HEK293 (cell line): ENCODE data around the gene CELSR1.

Source experiments
- CTCF ChIA-PET: fragments of 350-600 bp; formaldehyde crosslinking; extraction: SDS; loops from one replicate; lab custom pipeline; 2021; ENCODE audit warnings: antibody characterized with exemption; lab: Yijun Ruan, JAX
- POLR2A ChIA-PET: fragments of 300-600 bp; formaldehyde crosslinking; extraction: SDS; loops from one replicate; lab custom pipeline; 2020; ENCODE audit warnings: antibody characterized with exemption, inconsistent platforms; lab: Yijun Ruan, JAX
- H3K27ac ChIP-seq: fragments of 200-500 bp; sonication (Bioruptor generic); 2 replicates; pipeline ENCODE4 v1.5.1; 2014; ENCODE audit warnings: low read depth, low read length, control low read depth, inconsistent platforms; ENCODE audit errors: extremely low read depth
- H3K36me3 ChIP-seq, 2 experiments: fragments of 200-500 bp in 1 of 2; sonication (Bioruptor generic) in 1 of 2; 1 replicate in 1 of 2; 2 replicates in 1 of 2; pipeline ENCODE4 v1.5.1; 2014 to 2017; ENCODE audit warnings: inconsistent platforms in 2 of 2, low read length in 2 of 2; ENCODE audit not compliant: control insufficient read depth in 2 of 2, insufficient read depth in 1 of 2
- H3K4me1 ChIP-seq: fragments of 200-500 bp; sonication (Bioruptor generic); 2 replicates; pipeline ENCODE4 v1.5.1; 2014; ENCODE audit warnings: mild to moderate bottlenecking, low read length, inconsistent platforms; ENCODE audit not compliant: control insufficient read depth, insufficient read depth
- H3K4me3 ChIP-seq: 2 replicates; pipeline ENCODE4 v1.5.1; 2011; ENCODE audit warnings: low read depth, mild to moderate bottlenecking, control low read depth, low read length, moderate library complexity
- H3K9me3 ChIP-seq: fragments of 200-500 bp; sonication (Bioruptor generic); 2 replicates; pipeline ENCODE4 v1.5.1; 2014; ENCODE audit warnings: low read depth, low read length, inconsistent platforms; ENCODE audit not compliant: control insufficient read depth, insufficient read depth
- EGR2 ChIP-seq: fragments of 450-650 bp; formaldehyde crosslinking; IDR thresholded peaks from 2 replicates; pipeline ENCODE4 v1.5.1; 2016; ENCODE audit warnings: low read depth, missing biosample characterization, missing genetic modification characterization
- FEZF1 ChIP-seq: fragments of 450-650 bp; formaldehyde crosslinking; IDR thresholded peaks from 2 replicates; pipeline ENCODE4 v1.5.1; 2016; ENCODE audit warnings: missing biosample characterization, missing genetic modification characterization
- KLF1 ChIP-seq: fragments of 450-650 bp; formaldehyde crosslinking; IDR thresholded peaks from 2 replicates; pipeline ENCODE4 v1.5.1; 2016; ENCODE audit warnings: missing biosample characterization, missing genetic modification characterization
- KLF10 ChIP-seq: fragments of 450-650 bp; IDR thresholded peaks from 2 replicates; pipeline ENCODE4 v1.5.1; 2018; ENCODE audit warnings: missing biosample characterization, mild to moderate bottlenecking, missing genetic modification characterization
- MEIS1 ChIP-seq: sonication (generic); formaldehyde crosslinking; IDR thresholded peaks from 2 replicates; pipeline ENCODE4 v1.8.1; 2022; ENCODE audit warnings: missing genetic modification reagents, mild to moderate bottlenecking, borderline replicate concordance
- ZBTB21 ChIP-seq: fragments of 450-650 bp; formaldehyde crosslinking; IDR thresholded peaks from 2 replicates; pipeline ENCODE4 v1.5.1; 2017; ENCODE audit warnings: missing biosample characterization, missing genetic modification characterization
- ZNF175 ChIP-seq: fragments of 450-650 bp; formaldehyde crosslinking; IDR thresholded peaks from 2 replicates; pipeline ENCODE4 v1.5.1; 2016; ENCODE audit warnings: missing biosample characterization, missing genetic modification characterization
- ZNF211 ChIP-seq: fragments of 450-650 bp; formaldehyde crosslinking; IDR thresholded peaks from 2 replicates; pipeline ENCODE4 v1.5.1; 2016; ENCODE audit warnings: low read depth, missing biosample characterization, missing genetic modification characterization
- ZNF501 ChIP-seq: fragments of 450-650 bp; formaldehyde crosslinking; IDR thresholded peaks from 2 replicates; pipeline ENCODE4 v1.5.1; 2016; ENCODE audit warnings: missing biosample characterization, missing genetic modification characterization
- ZNF513 ChIP-seq: fragments of 450-650 bp; IDR thresholded peaks from 2 replicates; pipeline ENCODE4 v1.5.1; 2018; ENCODE audit warnings: missing biosample characterization, missing genetic modification characterization
- ZNF518A ChIP-seq: fragments of 450-650 bp; formaldehyde crosslinking; conservative IDR thresholded peaks from 2 replicates; pipeline ENCODE4 v1.5.1; 2016; ENCODE audit warnings: low read depth, missing biosample characterization, missing genetic modification characterization
- ZNF548 ChIP-seq: fragments of 450-650 bp; formaldehyde crosslinking; IDR thresholded peaks from 2 replicates; pipeline ENCODE4 v1.5.1; 2016; ENCODE audit warnings: missing biosample characterization, missing genetic modification characterization
- ZNF610 ChIP-seq: fragments of 450-650 bp; formaldehyde crosslinking; IDR thresholded peaks from 2 replicates; pipeline ENCODE4 v1.5.1; 2016; ENCODE audit warnings: missing biosample characterization, missing genetic modification characterization, borderline replicate concordance
- ZNF623 ChIP-seq: fragments of 450-650 bp; formaldehyde crosslinking; IDR thresholded peaks from 2 replicates; pipeline ENCODE4 v1.5.1; 2016; ENCODE audit warnings: missing biosample characterization, missing genetic modification characterization
- ZNF692 ChIP-seq: fragments of 450-650 bp; formaldehyde crosslinking; IDR thresholded peaks from 2 replicates; pipeline ENCODE4 v1.5.1; 2016; ENCODE audit warnings: missing biosample characterization, missing genetic modification characterization
- ZSCAN30 ChIP-seq: fragments of 450-650 bp; IDR thresholded peaks from 2 replicates; pipeline ENCODE4 v1.5.1; 2018; ENCODE audit warnings: missing biosample characterization, mild to moderate bottlenecking, missing genetic modification characterization, moderate library complexity

Gene CELSR1

GRCh38 chr22:46459347-46460065 is 77.9 kb downstream of the CELSR1 start:
- CTCF ChIA-PET: interaction anchor here (0.9 kb wide), 1 partner anchor 92 kb away, joined by 4 read pairs; no protein-coding TSS in a partner anchor
- POLR2A ChIA-PET: no interaction called here

DNA sequence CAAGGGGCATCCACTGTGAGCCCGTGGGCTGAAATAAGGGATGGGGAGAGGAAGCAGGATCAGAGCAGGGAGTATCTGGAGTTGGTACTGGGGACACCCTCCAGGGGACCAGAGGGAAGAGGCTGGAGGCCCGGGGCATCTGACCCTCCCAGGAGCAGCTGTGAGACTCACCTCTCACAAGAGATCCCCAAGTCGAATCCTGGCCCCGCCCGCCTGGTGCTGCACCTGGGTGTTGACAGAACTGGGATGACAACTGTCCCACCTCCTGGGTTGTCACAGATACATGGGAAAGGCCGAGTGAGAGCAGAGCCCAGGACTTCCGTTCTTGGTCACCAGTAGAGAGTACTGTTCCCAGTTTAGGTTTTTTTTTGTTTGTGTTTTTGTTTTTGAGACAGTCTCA is 78.9 kb downstream of the CELSR1 start:
- H3K36me3 ChIP-seq: peaks cover 0 to 13% of the 10 kb centered on the region in 2 experiments; a peak in 1 of 3 replicates
- ChIA-PET POLR2A (no interaction called here), CTCF (no interaction called here)
- no peak overlapping the region for H3K4me3 ChIP-seq
- TF ChIP-seq ZNF548 (tag by site-specific recombination): no peak
- TF ChIP-seq ZNF692 (tag by site-specific recombination): no peak
- TF ChIP-seq, all 188 proteins: peak for 0
- no peaks in the 10 kb centered on the region for H3K9me3 ChIP-seq
- H3K4me1 ChIP-seq: no peaks in the 10 kb centered on the region
- H3K27ac ChIP-seq: no peak overlapping the region

More at GRCh38 chr22:46459347-46460065, 77.9 kb downstream of the CELSR1 start:
- Histone ChIP-seq H3K9me3 (no peaks in the 10 kb centered on the region), H3K4me3 (no peak overlapping the region), H3K27ac (no peak overlapping the region), H3K36me3 (peaks cover 0 to 19% of the 10 kb centered on the region in 2 experiments; a peak in 1 of 3 replicates), H3K4me1 (no peaks in the 10 kb centered on the region)
- TF ChIP-seq ZNF175 (tag by site-specific recombination) (no peak), KLF1 (no peak), ZNF211 (tag by site-specific recombination) (no peak)
- TF ChIP-seq, all 188 proteins: peak for 0

- CTCF ChIA-PET: interaction anchor here (1.4 kb wide), 1 partner anchor 90 kb away, joined by 6 read pairs; no protein-coding TSS in a partner anchor
- TF ChIP-seq ZSCAN30 (no peak), EGR2 (peak; percentile 35)
- H3K4me3 ChIP-seq: no peak overlapping the region
- no peaks in the 10 kb centered on the region for H3K4me1 ChIP-seq
- no peak overlapping the region for H3K27ac ChIP-seq
- H3K36me3 ChIP-seq: peaks cover 0 to 9% of the 10 kb centered on the region in 2 experiments; a peak in 1 of 3 replicates
- no peaks in the 10 kb centered on the region for H3K9me3 ChIP-seq
- POLR2A ChIA-PET: no interaction called here
Measured at GRCh38 chr22:46457502-46458488, 79.6 kb downstream of the CELSR1 start.

- CTCF ChIA-PET: interaction anchor here (0.5 to 1.4 kb wide), 2 partner anchors 85 to 89 kb away, joined by 3 to 6 read pairs; no protein-coding TSS in a partner anchor
- H3K4me1 ChIP-seq: no peaks in the 10 kb centered on the region
- TF ChIP-seq KLF10 (tag by site-specific recombination) (no peak), ZNF501 (tag by site-specific recombination) (no peak), ZNF175 (tag by site-specific recombination) (no peak), MEIS1 (CRISPR knock-in tag) (no peak), ZNF518A (tag by site-specific recombination) (no peak), FEZF1 (tag by site-specific recombination) (no peak), ZNF623 (no peak), ZNF610 (tag by site-specific recombination) (no peak), ZBTB21 (tag by site-specific recombination) (no peak), ZNF513 (tag by site-specific recombination) (no peak)
Measured at GRCh38 chr22:46456818-46457163, 80.6 kb downstream of the CELSR1 start.

More at GRCh38 chr22:46456818-46457163, 80.6 kb downstream of the CELSR1 start:
- no peak overlapping the region for H3K4me3 ChIP-seq
- no peaks in the 10 kb centered on the region for H3K9me3 ChIP-seq
- no peaks in the 10 kb centered on the region for H3K36me3 ChIP-seq
- no peak overlapping the region for H3K27ac ChIP-seq
- POLR2A ChIA-PET: interaction anchor here (0.6 kb wide), 1 partner anchor 98 kb away, joined by 4 read pairs; no protein-coding TSS in a partner anchor
